HEK293T (cell line): ENCODE data around the gene KIF19.

Source experiments
- BHLHE40 ChIP-seq: fragments of 450-650 bp; IDR thresholded peaks from 2 replicates; pipeline ENCODE4 v1.6.1; 2016; ENCODE audit warnings: mild to moderate bottlenecking, moderate library complexity, borderline replicate concordance
- FOXA1 ChIP-seq: fragments of 450-650 bp; IDR thresholded peaks from 2 replicates; pipeline ENCODE4 v1.6.1; 2016; ENCODE audit warnings: mild to moderate bottlenecking
- FOXK2 ChIP-seq: fragments of 450-650 bp; IDR thresholded peaks from 2 replicates; pipeline ENCODE4 v1.6.1; 2016; ENCODE audit warnings: mild to moderate bottlenecking
- FOXM1 ChIP-seq: fragments of 450-650 bp; IDR thresholded peaks from 2 replicates; pipeline ENCODE4 v1.6.1; 2017; ENCODE audit warnings: mild to moderate bottlenecking, borderline replicate concordance
- SP1 ChIP-seq: fragments of 450-650 bp; IDR thresholded peaks from 2 replicates; pipeline ENCODE4 v1.6.1; 2017
- SUZ12 ChIP-seq: fragments of 450-650 bp; IDR thresholded peaks from 2 replicates; pipeline ENCODE4 v1.6.1; 2016; ENCODE audit warnings: mild to moderate bottlenecking

- TF ChIP-seq FOXM1 (no peak), FOXA1 (no peak), BHLHE40 (no peak), SUZ12 (no peak), FOXK2 (no peak), SP1 (no peak)
Measured at GRCh38 chr17:74389084-74389753, 63.2 kb downstream of the KIF19 start.
